Keratinocyte (primary cell): Measurements from ENCODE around the gene TAF1A. TPM values are rescaled to one million over a fixed set of nuclear protein-coding genes. Genes with fewer than 3 reads are reported as not detected.

ENCODE experiments used
- DNase-seq: peaks from one replicate; pipeline ENCODE4 v3.0.0-alpha.2; 2011; ENCODE audit warnings: low read depth, missing footprints, low spot score
- FAIRE-seq: peaks from 2 replicates; lab custom pipeline; 2011; peaks lifted over from hg19 to GRCh38; lab: Jason Lieb, UNC
- H2AFZ ChIP-seq: 2 replicates; pipeline ENCODE4 v1.6.0; 2012; ENCODE audit warnings: low read length, control low read depth, inconsistent platforms; ENCODE audit not compliant: control insufficient read depth
- H3K27ac ChIP-seq: 2 replicates; pipeline ENCODE4 v1.5.1; 2011; ENCODE audit warnings: low read length; ENCODE audit not compliant: control insufficient read depth, insufficient read depth
- H3K27me3 ChIP-seq: 3 replicates; pipeline ENCODE4 v1.6.0; 2011; ENCODE audit warnings: low read length; ENCODE audit not compliant: control insufficient read depth, insufficient read depth; ENCODE audit errors: extremely low read depth
- H3K36me3 ChIP-seq, 2 experiments: 2 replicates in 1 of 2; 3 replicates in 1 of 2; pipeline ENCODE4 v1.5.1; 2011; ENCODE audit warnings: low read length in 2 of 2, mild to moderate bottlenecking in 1 of 2; ENCODE audit not compliant: control insufficient read depth in 2 of 2, insufficient read depth in 2 of 2; ENCODE audit errors: extremely low read depth in 1 of 2
- H3K4me1 ChIP-seq: 3 replicates; pipeline ENCODE4 v1.5.1; 2011; ENCODE audit warnings: low read length; ENCODE audit not compliant: control insufficient read depth, insufficient read depth; ENCODE audit errors: extremely low read depth
- H3K4me2 ChIP-seq: 3 replicates; pipeline ENCODE4 v1.6.0; 2011; ENCODE audit warnings: low read depth, low read length; ENCODE audit not compliant: control insufficient read depth, insufficient read depth; ENCODE audit errors: extremely low read depth
- H3K4me3 ChIP-seq, 3 experiments: fragments of 200-600 bp in 1 of 3; sonication (generic) in 1 of 3; 2 replicates in 2 of 3; 3 replicates in 1 of 3; pipeline ENCODE4 v1.5.1; 2011 to 2016; ENCODE audit warnings: low read length in 3 of 3, mild to moderate bottlenecking in 3 of 3, control low read depth in 2 of 3, inconsistent platforms in 1 of 3, low read depth in 1 of 3, mixed read lengths in 1 of 3, mixed run types in 1 of 3, moderate library complexity in 1 of 3; ENCODE audit not compliant: control insufficient read depth in 2 of 3, insufficient read depth in 2 of 3; ENCODE audit errors: extremely low read depth in 1 of 3
- H3K79me2 ChIP-seq: 2 replicates; pipeline ENCODE4 v1.6.0; 2012; ENCODE audit warnings: low read length; ENCODE audit not compliant: control insufficient read depth, insufficient read depth
- H3K9ac ChIP-seq: 3 replicates; pipeline ENCODE4 v1.6.0; 2011; ENCODE audit warnings: low read length; ENCODE audit not compliant: control insufficient read depth, insufficient read depth; ENCODE audit errors: extremely low read depth
- H3K9me1 ChIP-seq: 3 replicates; pipeline ENCODE4 v1.6.0; 2011; ENCODE audit warnings: low read length; ENCODE audit not compliant: control insufficient read depth, insufficient read depth; ENCODE audit errors: extremely low read depth
- H3K9me3 ChIP-seq: 2 replicates; pipeline ENCODE4 v1.5.1; 2012; ENCODE audit warnings: low read depth, low read length; ENCODE audit not compliant: control insufficient read depth
- H4K20me1 ChIP-seq: 3 replicates; pipeline ENCODE4 v1.6.0; 2011; ENCODE audit warnings: low read length; ENCODE audit not compliant: control insufficient read depth, insufficient read depth; ENCODE audit errors: extremely low read depth
- EZH2 ChIP-seq: IDR thresholded peaks from one replicate; pipeline ENCODE4 v1.6.1; 2012; ENCODE audit warnings: inconsistent platforms, mild to moderate bottlenecking, low read length, moderate library complexity
- dilution Hi-C: fragments of 300-500 bp; cut with MboI; formaldehyde crosslinking; loops from one replicate; pipeline ENCODE4 v1.7.0; 2020; ENCODE audit warnings: low sequenced_read_pairs; ENCODE audit not compliant: extremely low pct_ligation_motif_present
- polyA plus RNA-seq, 5 experiments: library from polyadenylated mRNA; depleted of rRNA in 3 of 5; stranded (reverse) in 3 of 5; stranded (forward) in 1 of 5; unstranded in 1 of 5; fragments of >200 nt; gene quantifications; 1 replicate in 1 of 5; 2 replicates in 3 of 5; 3 replicates in 1 of 5; pipeline versions ENCODE4 v1.2.1 to v1.2.3, GENCODE V29; 2011 to 2012; ENCODE audit warnings: missing spikeins in 2 of 5, low read depth in 1 of 5, low replicate concordance in 1 of 5
- TF ChIP-seq, protein P1 (sequence below), 3 experiments: IDR thresholded peaks in 1 of 3; conservative IDR thresholded peaks in 1 of 3; optimal IDR thresholded peaks in 1 of 3; 2 replicates in 2 of 3; 3 replicates in 1 of 3; pipeline versions ENCODE3 to v1.5.1; 2011; ENCODE audit warnings: low read length in 3 of 3, mild to moderate bottlenecking in 3 of 3, moderate library complexity in 2 of 3, control low read depth in 1 of 3, inconsistent platforms in 1 of 3; ENCODE audit not compliant: insufficient read depth in 2 of 3; ENCODE audit errors: extremely low read depth in 1 of 3

TAF1A gene
- polyA plus RNA-seq, 1 donor (not counting 4 experiments of a cell fraction or from before 2014, with no cell fraction given), result 7.2 TPM

- Histone ChIP-seq H3K4me2 (no peak overlapping the region), H3K4me1 (no peaks in the 10 kb centered on the region), H3K9ac (no peak overlapping the region), H2AFZ (no peak overlapping the region), H3K9me1 (no peaks in the 10 kb centered on the region), H3K36me3 (peaks cover 2 to 8% of the 10 kb centered on the region in 2 experiments), H3K27me3 (no peaks in the 10 kb centered on the region), H3K79me2 (no peaks in the 10 kb centered on the region), H4K20me1 (no peaks in the 10 kb centered on the region), H3K4me3 (no peak overlapping the region), H3K9me3 (no peaks in the 10 kb centered on the region), H3K27ac (no peak overlapping the region)
- dilution Hi-C loops, result no loop called here
- no peak for DNase-seq
- no peak for FAIRE-seq
- TF ChIP-seq EZH2, result no peak
- TF ChIP-seq, protein P1, sequence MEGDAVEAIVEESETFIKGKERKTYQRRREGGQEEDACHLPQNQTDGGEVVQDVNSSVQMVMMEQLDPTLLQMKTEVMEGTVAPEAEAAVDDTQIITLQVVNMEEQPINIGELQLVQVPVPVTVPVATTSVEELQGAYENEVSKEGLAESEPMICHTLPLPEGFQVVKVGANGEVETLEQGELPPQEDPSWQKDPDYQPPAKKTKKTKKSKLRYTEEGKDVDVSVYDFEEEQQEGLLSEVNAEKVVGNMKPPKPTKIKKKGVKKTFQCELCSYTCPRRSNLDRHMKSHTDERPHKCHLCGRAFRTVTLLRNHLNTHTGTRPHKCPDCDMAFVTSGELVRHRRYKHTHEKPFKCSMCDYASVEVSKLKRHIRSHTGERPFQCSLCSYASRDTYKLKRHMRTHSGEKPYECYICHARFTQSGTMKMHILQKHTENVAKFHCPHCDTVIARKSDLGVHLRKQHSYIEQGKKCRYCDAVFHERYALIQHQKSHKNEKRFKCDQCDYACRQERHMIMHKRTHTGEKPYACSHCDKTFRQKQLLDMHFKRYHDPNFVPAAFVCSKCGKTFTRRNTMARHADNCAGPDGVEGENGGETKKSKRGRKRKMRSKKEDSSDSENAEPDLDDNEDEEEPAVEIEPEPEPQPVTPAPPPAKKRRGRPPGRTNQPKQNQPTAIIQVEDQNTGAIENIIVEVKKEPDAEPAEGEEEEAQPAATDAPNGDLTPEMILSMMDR (optimal IDR thresholded peaks at IDR 0.05 in 1 of 3, IDR thresholded peaks at IDR 0.05 in 1 of 3, conservative IDR thresholded peaks at IDR 0.05 in 1 of 3; ENCODE audit: extremely low read depth in 1 of 3, insufficient read depth in 2 of 3, low read length in 3 of 3), result no peak
Measured at GRCh38 chr1:222557148-222557547, 32.6 kb downstream of the TAF1A start.

GRCh38 chr1:222555992-222556615, 33.6 kb downstream of the TAF1A start:
- H3K27me3 ChIP-seq, result no peaks in the 10 kb centered on the region
- peaks cover 2 to 6% of the 10 kb centered on the region in 2 experiments for H3K36me3 ChIP-seq
- no peak overlapping the region for H2AFZ ChIP-seq
- FAIRE-seq (no peak), DNase-seq (no peak)
- H4K20me1 ChIP-seq, result no peaks in the 10 kb centered on the region
- no peak overlapping the region for H3K4me2 ChIP-seq
- TF ChIP-seq EZH2, result no peak
- TF ChIP-seq, protein P1 (optimal IDR thresholded peaks at IDR 0.05 in 1 of 3, IDR thresholded peaks at IDR 0.05 in 1 of 3, conservative IDR thresholded peaks at IDR 0.05 in 1 of 3; ENCODE audit: extremely low read depth in 1 of 3, insufficient read depth in 2 of 3, low read length in 3 of 3), result no peak
- no peak overlapping the region for H3K27ac ChIP-seq
- H3K9me1 ChIP-seq, result no peaks in the 10 kb centered on the region
- H3K4me3 ChIP-seq, result no peak overlapping the region
- H3K4me1 ChIP-seq, result no peaks in the 10 kb centered on the region
- H3K9me3 ChIP-seq, result no peaks in the 10 kb centered on the region
- dilution Hi-C loops, result no loop called here
- no peaks in the 10 kb centered on the region for H3K79me2 ChIP-seq
- H3K9ac ChIP-seq, result no peak overlapping the region
